Stomach (tissue), 9 donors: ENCODE results near the gene PDPN. TPM values are rescaled to one million over a fixed set of nuclear protein-coding genes. Genes with fewer than 3 reads are reported as not detected.

Experiments
- DNase-seq, 2 donors: peaks; one replicate each; pipeline versions ENCODE4 v3.0.0 to v3.0.0-alpha.2; 2013 to 2019
- H3K27ac ChIP-seq, 5 donors: fragments of 200-600 bp in 4 of 5; sonication (generic) in 4 of 5; one replicate each; pipeline ENCODE4 v1.5.1; 2013 to 2019; ENCODE audit warnings: mild to moderate bottlenecking in 1 of 5, moderate library complexity in 1 of 5
- H3K27me3 ChIP-seq, 3 donors: fragments of 200-600 bp; sonication (generic); one replicate each; pipeline ENCODE4 v1.5.1; 2017 to 2019; ENCODE audit warnings: mixed run types in 1 of 3
- H3K36me3 ChIP-seq, 4 donors: fragments of 200-600 bp; sonication (generic); 1 replicate in 3 of 4; 2 replicates in 1 of 4; pipeline ENCODE4 v1.5.1; 2016 to 2019
- H3K4me1 ChIP-seq, 4 donors: fragments of 200-600 bp; sonication (generic); one replicate each; pipeline ENCODE4 v1.5.1; 2016 to 2019
- H3K4me3 ChIP-seq, 4 donors: fragments of 200-600 bp; sonication (generic) in 3 of 4; one replicate each; pipeline ENCODE4 v1.5.1; 2016 to 2019; ENCODE audit warnings: mild to moderate bottlenecking in 1 of 4
- H3K9me3 ChIP-seq, 4 donors: fragments of 200-600 bp; sonication (generic); one replicate each; pipeline ENCODE4 v1.5.1; 2016 to 2019
- CTCF ChIP-seq, 7 experiments: fragments of 450-650 bp in 4 of 7; fragments of 200-600 bp in 3 of 7; sonication (generic) in 3 of 7; IDR thresholded peaks; one replicate each; pipeline ENCODE4 v1.5.1; 2016 to 2019; ENCODE audit warnings: antibody characterized with exemption in 7 of 7, control low read depth in 2 of 7, mild to moderate bottlenecking in 1 of 7
- EP300 ChIP-seq: sonication (generic); formaldehyde crosslinking; IDR thresholded peaks from one replicate; pipeline ENCODE4 v1.6.1; 2017; ENCODE audit warnings: antibody characterized with exemption
- POLR2A ChIP-seq, 4 donors: fragments of 450-650 bp; IDR thresholded peaks; one replicate each; pipeline ENCODE4 v1.6.1; 2016; ENCODE audit warnings: antibody characterized with exemption in 4 of 4, control low read depth in 2 of 4, mild to moderate bottlenecking in 1 of 4, moderate library complexity in 1 of 4
- POLR2AphosphoS5 ChIP-seq, 3 donors: sonication (generic); formaldehyde crosslinking; IDR thresholded peaks; one replicate each; pipeline ENCODE4 v1.6.1; 2016; ENCODE audit warnings: antibody characterized with exemption in 3 of 3
- WGBS, 5 donors: extraction: QIAGEN DNeasy Blood & Tissue Kit in 3 of 5; methylation state at CpG; one replicate each; pipeline versions ENCODE4 v1.1.5 to v1.1.7; 2013 to 2018; 5-methylcytosine and 5-hydroxymethylcytosine counted together
- intact Hi-C: fragments of 100-400 bp; cut with DNase I; formaldehyde crosslinking; loops from one replicate; pipeline ENCODE4 v1.15.1; 2023; ENCODE audit warnings: low total_unique reads
- polyA plus RNA-seq, 3 donors: library from polyadenylated mRNA; stranded (reverse); fragments of 200-250 nt; gene quantifications; one replicate each; pipeline ENCODE4 v1.2.3, GENCODE V29; 2013
- total RNA-seq, 5 donors: library from RNA; depleted of rRNA; stranded (reverse); fragments of >200 nt; gene quantifications; one replicate each; pipeline versions ENCODE4 v1.1.0 to v1.2.3, GENCODE V29; 2014 to 2016
- donor health status: healthy with polysubstance abuse.
- donor health status: Bipolar disorder and iron deficiency.
- donor health status: healthy.

Gene PDPN
- total and polyA plus RNA-seq, 8 donors: 2.9 to 37.4 (median 24.4) TPM; not detected in 1

GRCh38 chr1:13539683-13540082 lies 43.9 kb upstream of the PDPN start:
- H3K9me3 ChIP-seq: no peaks in the 10 kb centered on the region
- H3K4me3 ChIP-seq: no peak overlapping the region
- intact Hi-C loops: no loop called here
- no peak overlapping the region for H3K27ac ChIP-seq
- no peak for TF ChIP-seq POLR2A (IDR thresholded peaks at IDR 0.05)
- no peak for TF ChIP-seq EP300
- TF ChIP-seq CTCF (IDR thresholded peaks at IDR 0.05): no peak
- TF ChIP-seq POLR2AphosphoS5 (IDR thresholded peaks at IDR 0.05): no peak
- 87 to 100% (median 93%) methylated on average over 2 of the region's 2 CpGs for WGBS, 5 donors
- peaks cover 0 to 20% (median 7%) of the 10 kb centered on the region in 4 donors for H3K4me1 ChIP-seq
- peaks cover 0 to 11% (median 0%) of the 10 kb centered on the region in 3 donors for H3K27me3 ChIP-seq
- H3K36me3 ChIP-seq: no peaks in the 10 kb centered on the region
- DNase-seq: no peak

GRCh38 chr1:13540866-13541265 lies 42.8 kb upstream of the PDPN start:
- H3K4me3 ChIP-seq: no peak overlapping the region
- H3K36me3 ChIP-seq: no peaks in the 10 kb centered on the region
- peaks cover 0 to 11% (median 0%) of the 10 kb centered on the region in 3 donors for H3K27me3 ChIP-seq
- intact Hi-C loops: no loop called here
- TF ChIP-seq EP300: peak; percentile 82
- TF ChIP-seq POLR2AphosphoS5 (IDR thresholded peaks at IDR 0.05): peak in 1 of 3 donors; percentile 76
- no peak for TF ChIP-seq POLR2A (IDR thresholded peaks at IDR 0.05)
- peak overlapping the region in 2 of 5 donors; percentile 61 to 83 for H3K27ac ChIP-seq
- peak in 1 of 2 donors; percentile 14 for DNase-seq
- H3K4me1 ChIP-seq: peaks cover 0 to 20% (median 7%) of the 10 kb centered on the region in 4 donors
- no peaks in the 10 kb centered on the region for H3K9me3 ChIP-seq
- WGBS, 5 donors: 40 to 68% (median 63%) methylated on average over 8 of the region's 8 CpGs

GRCh38 chr1:13541435-13542215 lies 42.0 kb upstream of the PDPN start:
- TF ChIP-seq CTCF (IDR thresholded peaks at IDR 0.05) (no peak), POLR2AphosphoS5 (IDR thresholded peaks at IDR 0.05) (no peak), EP300 (no peak), POLR2A (IDR thresholded peaks at IDR 0.05) (no peak)
- WGBS, 5 donors: 82 to 87% (median 84%) methylated on average over 13 of the region's 13 CpGs
- H3K27ac ChIP-seq: peak overlapping the region in 2 of 5 donors; percentile 61 to 83

GRCh38 chr1:13543451-13544220 lies 40.0 kb upstream of the PDPN start:
- Histone ChIP-seq H3K9me3 (no peaks in the 10 kb centered on the region), H3K27ac (peak overlapping the region in 4 of 5 donors; percentile 0 to 83 (median 41)), H3K27me3 (peaks cover 0 to 5% (median 0%) of the 10 kb centered on the region in 3 donors), H3K4me1 (peaks cover 0 to 20% (median 7%) of the 10 kb centered on the region in 4 donors), H3K4me3 (no peak overlapping the region), H3K36me3 (no peaks in the 10 kb centered on the region)
- TF ChIP-seq EP300: peak; percentile 79
- peak in 2 of 3 donors; percentile 36 to 67 for TF ChIP-seq POLR2AphosphoS5 (IDR thresholded peaks at IDR 0.05)
- peak in 4 of 7 experiments; percentile 21 to 37 (median 30) for TF ChIP-seq CTCF (IDR thresholded peaks at IDR 0.05)
- TF ChIP-seq POLR2A (IDR thresholded peaks at IDR 0.05): no peak
- DNase-seq: peak; percentile 27 to 74
- intact Hi-C loops: no loop called here
- 41 to 56% (median 51%) methylated on average over 20 of the region's 20 CpGs for WGBS, 5 donors

More at GRCh38 chr1:13541435-13542215, 42.0 kb upstream of the PDPN start:
- Histone ChIP-seq H3K27me3 (peaks cover 0 to 9% (median 0%) of the 10 kb centered on the region in 3 donors), H3K4me1 (peaks cover 0 to 20% (median 7%) of the 10 kb centered on the region in 4 donors), H3K4me3 (no peak overlapping the region), H3K36me3 (no peaks in the 10 kb centered on the region), H3K9me3 (no peaks in the 10 kb centered on the region)
- intact Hi-C loops: no loop called here
- no peak for DNase-seq
